GM10266 (cell line): ENCODE results near the gene KIF26B.

Source experiments
- DNase-seq: peaks from one replicate; pipeline ENCODE4 v3.0.0; 2012; ENCODE audit errors: extremely low spot score
- TF ChIP-seq, protein P1 (sequence below): IDR thresholded peaks from 2 replicates; pipeline ENCODE4 v1.5.1; 2012; ENCODE audit warnings: mild to moderate bottlenecking, low read depth; ENCODE audit not compliant: control insufficient read depth, insufficient read depth; ENCODE audit errors: missing control alignments

Gene KIF26B

DNA sequence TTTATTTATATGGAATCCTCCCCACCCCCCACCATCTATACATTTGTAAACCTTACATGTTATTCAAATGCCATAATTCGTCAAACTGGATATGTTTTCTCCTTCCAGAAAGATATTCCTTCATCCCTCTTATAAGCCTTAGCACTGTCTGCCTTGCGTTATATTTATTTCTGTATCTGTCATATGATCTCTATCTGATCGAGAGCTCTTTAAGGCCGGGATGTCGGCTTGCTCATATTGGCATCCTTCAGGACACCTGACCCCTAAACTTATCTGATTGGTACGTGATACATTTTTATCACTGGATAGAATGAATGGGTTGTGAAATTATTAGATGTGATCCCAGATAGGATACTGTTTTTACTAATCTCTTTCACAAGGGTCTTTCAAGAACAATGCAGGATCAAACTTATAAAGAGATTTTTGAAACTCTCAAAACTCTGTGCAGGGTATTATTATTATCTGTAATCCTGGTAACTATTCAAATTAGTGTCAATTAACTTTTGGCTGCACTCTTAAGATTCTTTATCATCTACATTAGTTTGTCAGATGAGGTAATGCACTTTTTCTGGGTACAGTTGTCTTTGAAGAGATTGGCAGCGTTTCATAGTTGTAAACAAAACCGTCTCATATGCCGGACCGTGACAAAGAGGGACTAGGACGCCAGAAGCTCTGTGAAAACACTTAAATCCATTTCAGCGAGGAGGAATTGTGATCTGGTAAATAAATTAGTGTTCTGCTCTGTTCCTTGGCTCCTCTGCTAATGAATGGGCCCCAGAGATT is 152.0 kb downstream of the KIF26B start:
- TF ChIP-seq, protein P1, sequence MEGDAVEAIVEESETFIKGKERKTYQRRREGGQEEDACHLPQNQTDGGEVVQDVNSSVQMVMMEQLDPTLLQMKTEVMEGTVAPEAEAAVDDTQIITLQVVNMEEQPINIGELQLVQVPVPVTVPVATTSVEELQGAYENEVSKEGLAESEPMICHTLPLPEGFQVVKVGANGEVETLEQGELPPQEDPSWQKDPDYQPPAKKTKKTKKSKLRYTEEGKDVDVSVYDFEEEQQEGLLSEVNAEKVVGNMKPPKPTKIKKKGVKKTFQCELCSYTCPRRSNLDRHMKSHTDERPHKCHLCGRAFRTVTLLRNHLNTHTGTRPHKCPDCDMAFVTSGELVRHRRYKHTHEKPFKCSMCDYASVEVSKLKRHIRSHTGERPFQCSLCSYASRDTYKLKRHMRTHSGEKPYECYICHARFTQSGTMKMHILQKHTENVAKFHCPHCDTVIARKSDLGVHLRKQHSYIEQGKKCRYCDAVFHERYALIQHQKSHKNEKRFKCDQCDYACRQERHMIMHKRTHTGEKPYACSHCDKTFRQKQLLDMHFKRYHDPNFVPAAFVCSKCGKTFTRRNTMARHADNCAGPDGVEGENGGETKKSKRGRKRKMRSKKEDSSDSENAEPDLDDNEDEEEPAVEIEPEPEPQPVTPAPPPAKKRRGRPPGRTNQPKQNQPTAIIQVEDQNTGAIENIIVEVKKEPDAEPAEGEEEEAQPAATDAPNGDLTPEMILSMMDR = no peak
- no peak for DNase-seq

DNA sequence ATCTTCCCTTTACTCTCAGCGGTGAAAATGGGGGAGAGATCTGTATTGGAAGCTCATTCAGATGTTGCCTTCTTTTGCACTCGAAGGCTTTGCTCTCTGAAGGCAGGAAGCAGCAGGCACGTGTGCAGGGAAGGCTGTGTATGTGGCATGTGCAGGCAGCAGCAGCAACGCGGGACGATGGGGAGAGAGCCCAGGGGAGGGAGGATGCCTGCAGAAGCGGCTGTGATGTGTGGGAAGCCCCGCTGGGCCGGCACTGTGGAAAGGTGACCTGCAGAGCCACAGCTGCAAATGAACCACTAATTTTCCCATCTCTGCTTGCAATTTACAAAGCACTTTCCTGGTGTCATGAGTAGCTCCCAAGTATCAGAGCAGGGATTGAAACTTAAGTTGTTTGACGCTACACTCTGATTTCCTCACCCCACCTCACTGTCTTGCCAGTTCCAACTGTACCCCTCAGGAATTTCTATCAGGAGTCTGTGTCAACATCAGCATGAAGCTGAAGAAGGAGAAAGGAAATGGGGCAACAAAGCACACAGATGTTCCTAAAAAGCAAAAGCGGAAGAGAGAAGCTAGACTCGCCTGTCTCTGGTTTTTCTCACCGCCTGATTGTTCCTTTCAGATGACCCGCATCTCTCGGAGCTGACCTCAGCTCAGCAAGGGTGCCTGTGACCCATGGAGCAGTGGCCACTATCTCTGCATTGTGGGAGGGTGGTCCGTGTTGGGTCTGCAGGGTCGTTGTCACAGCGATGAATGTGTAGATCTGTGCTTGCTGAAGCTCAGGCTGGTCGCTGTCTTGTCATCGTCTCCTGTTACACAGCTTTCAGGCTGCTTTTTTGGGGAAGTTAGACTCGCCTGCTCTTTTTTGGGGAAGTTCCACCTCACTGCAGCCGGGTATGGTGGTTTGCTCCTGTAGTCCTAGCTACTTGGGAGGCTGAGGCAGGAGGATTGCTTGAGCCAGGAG is 156.1 kb downstream of the KIF26B start:
- TF ChIP-seq, protein P1 = no peak
- DNase-seq = peak; percentile 23

DNA sequence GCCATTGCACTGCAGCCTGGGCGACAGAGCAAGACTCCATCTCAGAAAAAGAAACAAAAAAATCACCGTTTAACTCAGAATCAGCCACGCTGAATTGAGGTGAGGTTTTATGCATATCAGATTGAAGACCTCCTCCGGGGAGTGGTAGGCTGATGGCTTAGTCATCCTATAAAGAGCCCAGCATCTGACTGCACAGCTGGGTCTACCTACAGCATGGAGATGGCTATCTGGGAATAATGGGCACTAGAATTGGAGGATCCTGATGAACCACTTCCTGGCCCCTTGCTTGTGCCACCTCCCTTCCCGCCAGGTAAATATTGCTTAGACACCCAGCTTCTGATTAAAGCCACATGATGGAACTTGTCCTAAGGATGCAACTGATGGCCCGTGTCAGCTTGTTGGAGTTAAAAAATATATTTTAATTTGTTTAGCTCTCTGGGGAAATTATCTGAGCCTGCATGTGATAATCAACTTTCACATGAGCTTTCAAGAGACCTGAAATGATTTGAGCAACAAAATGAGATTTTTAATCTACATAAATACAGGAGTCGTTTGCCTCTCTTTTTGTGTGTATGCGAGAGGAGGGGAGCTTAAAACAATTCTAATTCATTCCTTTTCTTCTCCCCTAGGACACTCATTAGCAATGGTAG is 157.2 kb downstream of the KIF26B start:
- TF ChIP-seq, protein P1 = no peak
- DNase-seq = no peak

DNA sequence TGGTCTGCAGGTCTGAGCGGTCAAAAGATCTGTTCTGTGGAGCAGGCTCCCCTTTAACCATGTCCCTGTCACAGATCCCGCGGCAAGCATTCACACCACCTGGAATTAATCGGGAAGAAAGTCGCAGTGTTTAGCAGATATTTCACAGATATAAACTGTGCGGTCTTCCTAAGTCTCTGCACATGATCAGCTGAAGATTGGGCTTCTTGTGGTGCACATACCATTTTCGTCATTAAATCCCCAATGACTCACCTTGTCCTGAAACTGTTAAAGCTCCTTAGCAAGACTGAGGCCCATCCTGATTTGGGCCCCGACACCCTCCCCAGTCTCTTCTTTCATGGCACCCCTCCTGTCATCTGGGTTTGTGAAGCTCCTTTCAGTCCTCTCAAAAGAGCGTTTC is 158.8 kb downstream of the KIF26B start:
- TF ChIP-seq, protein P1 = no peak
- DNase-seq = no peak

DNA sequence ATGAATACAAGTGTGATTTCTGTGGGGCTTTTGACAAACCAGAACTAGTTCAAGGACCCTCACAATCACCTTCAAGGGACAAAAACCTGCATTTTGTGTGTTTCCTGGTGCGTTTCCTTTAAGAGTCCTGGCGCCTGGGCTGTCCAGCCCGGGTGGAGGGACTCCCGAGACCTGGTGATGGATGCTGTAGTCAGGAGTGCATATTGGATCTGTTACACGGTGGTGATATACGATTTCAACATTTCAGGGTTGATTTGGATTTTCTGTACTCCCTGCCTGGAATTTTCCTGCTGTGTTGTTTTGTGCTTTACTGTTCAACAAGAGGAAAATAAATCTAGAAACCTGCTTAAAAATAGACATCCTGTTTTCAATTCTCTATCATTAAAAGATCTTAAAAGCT is 162.0 kb downstream of the KIF26B start:
- TF ChIP-seq, protein P1 = no peak
- DNase-seq = no peak

DNA sequence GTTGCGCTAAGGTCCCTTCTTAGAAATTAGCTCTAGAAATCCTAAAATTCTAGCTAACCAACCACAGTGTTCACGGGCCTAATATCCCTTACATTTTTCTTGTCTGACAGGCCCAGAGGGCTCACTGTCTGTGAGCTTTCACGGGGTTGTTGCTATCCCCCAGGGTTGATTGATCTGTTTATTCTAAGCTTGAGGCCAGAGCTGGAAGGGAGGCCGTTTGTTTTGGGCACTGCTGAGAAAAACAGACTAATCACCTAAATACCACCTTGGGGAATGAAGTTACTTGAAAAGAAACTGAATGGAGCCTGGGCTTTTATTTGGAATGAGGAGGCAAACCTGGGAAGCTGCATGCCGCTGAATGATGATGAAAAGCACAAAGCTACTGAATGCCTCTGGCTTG is 162.4 kb downstream of the KIF26B start:
- TF ChIP-seq, protein P1 = no peak
- no peak for DNase-seq
